Brain microvascular endothelial cell (primary cell): ENCODE data around the gene SH3BP4.

Experiments used
- DNase-seq: peaks from one replicate; pipeline ENCODE4 v3.0.0-alpha.2; 2020
- H3K27ac ChIP-seq: fragments of 250-450 bp; sonication (Bioruptor Pico); 2 replicates; pipeline ENCODE4 v1.5.1; 2020; ENCODE audit warnings: mild to moderate bottlenecking, moderate library complexity
- H3K27me3 ChIP-seq: fragments of 250-450 bp; sonication (Bioruptor Pico); replicated peaks from 2 replicates; pipeline ENCODE4 v1.5.1; 2020; ENCODE audit warnings: mild to moderate bottlenecking
- H3K36me3 ChIP-seq: fragments of 250-450 bp; sonication (Bioruptor Pico); replicated peaks from 2 replicates; pipeline ENCODE4 v1.5.1; 2020; ENCODE audit warnings: mild to moderate bottlenecking
- H3K4me3 ChIP-seq: 2 replicates; pipeline ENCODE4 v1.5.1; 2011; ENCODE audit warnings: low read depth, mild to moderate bottlenecking, control low read depth, low read length, moderate library complexity
- CTCF ChIP-seq: IDR thresholded peaks from 2 replicates; pipeline ENCODE4 v1.5.1; 2011; ENCODE audit warnings: low read depth, mild to moderate bottlenecking, moderate library complexity, low read length, control low read depth, inconsistent platforms; ENCODE audit errors: missing control alignments
- in situ Hi-C: cut with HindIII; loops from 2 replicates; pipeline ENCODE4 v1.10.0; 2017; ENCODE audit warnings: low sequenced_read_pairs, low pct_ligation_motif_present

Gene SH3BP4

GRCh38 chr2:235068701-235069100 lies 116.9 kb downstream of the SH3BP4 start:
- no peak for TF ChIP-seq CTCF
- Histone ChIP-seq H3K4me3 (no peak overlapping the region), H3K36me3 (no peaks in the 10 kb centered on the region), H3K27me3 (no peaks in the 10 kb centered on the region), H3K27ac (no peak overlapping the region)
- in situ Hi-C loops: no loop called here
- DNase-seq: no peak

GRCh38 chr2:235070063-235070706 lies 118.4 kb downstream of the SH3BP4 start:
- Histone ChIP-seq H3K36me3 (no peaks in the 10 kb centered on the region), H3K4me3 (no peak overlapping the region), H3K27me3 (no peaks in the 10 kb centered on the region), H3K27ac (no peak overlapping the region)
- no peak for DNase-seq
- in situ Hi-C loops: no loop called here
- no peak for TF ChIP-seq CTCF

- TF ChIP-seq CTCF: no peak
- DNase-seq: no peak
- in situ Hi-C loops: no loop called here
These were observed 122.1 kb downstream of the SH3BP4 start for GRCh38 chr2:235073868-235074413.

GRCh38 chr2:235077046-235077445 lies 125.2 kb downstream of the SH3BP4 start:
- in situ Hi-C loops: no loop called here
- DNase-seq: no peak
- Histone ChIP-seq H3K27ac (no peak overlapping the region), H3K4me3 (no peak overlapping the region), H3K27me3 (no peaks in the 10 kb centered on the region), H3K36me3 (no peaks in the 10 kb centered on the region)
- TF ChIP-seq CTCF: no peak

More at GRCh38 chr2:235073868-235074413, 122.1 kb downstream of the SH3BP4 start:
- Histone ChIP-seq H3K27ac (no peak overlapping the region), H3K36me3 (no peaks in the 10 kb centered on the region), H3K27me3 (no peaks in the 10 kb centered on the region), H3K4me3 (no peak overlapping the region)

- Histone ChIP-seq H3K4me3 (no peak overlapping the region), H3K27ac (no peak overlapping the region), H3K27me3 (no peaks in the 10 kb centered on the region), H3K36me3 (no peaks in the 10 kb centered on the region)
- no peak for TF ChIP-seq CTCF
- in situ Hi-C loops: no loop called here
- no peak for DNase-seq
These were observed 126.4 kb downstream of the SH3BP4 start for GRCh38 chr2:235078182-235078581.
